PC-3 (cell line): ENCODE data around the gene TRDMT1. TPM values are rescaled to one million over a fixed set of nuclear protein-coding genes. Genes with fewer than 3 reads are reported as not detected.

ENCODE experiments used
- ATAC-seq: fragments of 200-7000 bp; cut with Tn5 transposase; 2 replicates; pipeline ENCODE4 v1.9.1; 2020; ENCODE audit warnings: mild to moderate bottlenecking, moderate library complexity
- BruUV-seq: library from RNA; stranded (reverse); fragments of 400-500 nt; replicated peaks from 2 replicates; lab custom pipeline; 2021; lab: Mats Ljungman, UMichigan
- CTCF ChIA-PET: fragments of 300-600 bp; sonication (Branson Sonifier 250); formaldehyde crosslinking; loops from one replicate; lab custom pipeline; 2022; ENCODE audit warnings: antibody characterized with exemption; lab: Charles Lee
- POLR2A ChIA-PET: fragments of 300-600 bp; sonication (Branson Sonifier 250); formaldehyde crosslinking; loops from one replicate; lab custom pipeline; 2022; ENCODE audit warnings: antibody characterized with exemption; ENCODE audit not compliant: unreplicated experiment; lab: Charles Lee
- DNase-seq: peaks from one replicate; pipeline ENCODE4 v3.0.0-alpha.2; 2015
- H2AFZ ChIP-seq: fragments of 300-600 bp; sonication (generic); 2 replicates; pipeline ENCODE4 v1.6.0; 2016; ENCODE audit warnings: antibody characterized with exemption, low read length
- H3F3A ChIP-seq: fragments of 300-600 bp; sonication (generic); one replicate; pipeline ENCODE4 v1.6.0; 2017; ENCODE audit warnings: antibody characterized with exemption, low read length, control low read depth, mild to moderate bottlenecking; ENCODE audit not compliant: unreplicated experiment
- H3K27ac ChIP-seq: fragments of 300-600 bp; sonication (generic); 2 replicates; pipeline ENCODE4 v1.5.1; 2016; ENCODE audit warnings: mild to moderate bottlenecking, low read length
- H3K27me3 ChIP-seq: fragments of 300-600 bp; sonication (generic); 2 replicates; pipeline ENCODE4 v1.6.1; 2016; ENCODE audit warnings: low read length, mixed read lengths
- H3K36me3 ChIP-seq: fragments of 300-600 bp; sonication (generic); 2 replicates; pipeline ENCODE4 v1.6.1; 2016; ENCODE audit warnings: low read depth, mixed run types, low read length, mixed read lengths
- H3K4me1 ChIP-seq: fragments of 300-600 bp; sonication (generic); 2 replicates; pipeline ENCODE4 v1.5.1; 2016; ENCODE audit warnings: low read length; ENCODE audit not compliant: insufficient read depth
- H3K4me2 ChIP-seq: fragments of 300-600 bp; sonication (generic); 2 replicates; pipeline ENCODE4 v1.6.0; 2016; ENCODE audit warnings: low read length
- H3K4me3 ChIP-seq: fragments of 300-600 bp; sonication (generic); 2 replicates; pipeline ENCODE4 v1.5.1; 2016; ENCODE audit warnings: mild to moderate bottlenecking, low read length, mixed read lengths
- H3K79me2 ChIP-seq: fragments of 300-600 bp; sonication (generic); 2 replicates; pipeline ENCODE4 v1.6.1; 2017; ENCODE audit warnings: low read length, mixed read lengths
- H3K9ac ChIP-seq: fragments of 300-600 bp; sonication (generic); 2 replicates; pipeline ENCODE4 v1.6.0; 2016; ENCODE audit warnings: mild to moderate bottlenecking, low read length
- H3K9me2 ChIP-seq: fragments of 300-600 bp; sonication (generic); replicated peaks from 2 replicates; pipeline ENCODE4 v1.6.1; 2016; ENCODE audit warnings: mixed run types, low read length, mixed read lengths
- H3K9me3 ChIP-seq: fragments of 300-600 bp; sonication (generic); 2 replicates; pipeline ENCODE4 v1.6.1; 2016; ENCODE audit warnings: low read length, mixed read lengths
- H4K20me1 ChIP-seq: fragments of 300-600 bp; sonication (generic); 2 replicates; pipeline ENCODE4 v1.6.1; 2016; ENCODE audit warnings: low read length, mixed read lengths
- CTCF ChIP-seq: fragments of 300-600 bp; sonication (generic); conservative IDR thresholded peaks from 2 replicates; pipeline ENCODE4 v1.5.1; 2017; ENCODE audit warnings: antibody characterized with exemption, low read depth, mild to moderate bottlenecking, low read length
- EZH2 ChIP-seq: fragments of 300-600 bp; sonication (generic); IDR thresholded peaks from one replicate; pipeline ENCODE4 v1.6.1; 2017; ENCODE audit warnings: antibody characterized with exemption, mild to moderate bottlenecking, low read length; ENCODE audit not compliant: unreplicated experiment
- EZH2phosphoT487 ChIP-seq: fragments of 300-600 bp; sonication (generic); IDR thresholded peaks from 2 replicates; pipeline ENCODE4 v1.6.1; 2018; ENCODE audit warnings: mild to moderate bottlenecking, antibody characterized with exemption, low read length, borderline replicate concordance
- intact Hi-C: fragments of 100-400 bp; cut with micrococcal nuclease; formaldehyde crosslinking; loops from 2 replicates; pipeline ENCODE4 v1.9.0; 2023
- total RNA-seq: library from RNA; depleted of rRNA; stranded (reverse); fragments of >200 nt; gene quantifications from 2 replicates; pipeline ENCODE4 v1.2.3, GENCODE V29; 2014

TRDMT1 gene
- total RNA-seq, 1 experiment from 2014 or later, result 2.0 TPM

- ATAC-seq (no peak), DNase-seq (no peak)
- no peak overlapping the region for H3K4me2 ChIP-seq
- no peaks in the 10 kb centered on the region for H3K36me3 ChIP-seq
- H2AFZ ChIP-seq, result no peak overlapping the region
- H4K20me1 ChIP-seq, result no peaks in the 10 kb centered on the region
- ChIA-PET CTCF (no interaction called here), POLR2A (no interaction called here)
- no peaks in the 10 kb centered on the region for H3K9me3 ChIP-seq
- no peaks in the 10 kb centered on the region for H3F3A ChIP-seq
- H3K9me2 ChIP-seq, result no peaks in the 10 kb centered on the region
- TF ChIP-seq EZH2phosphoT487 (no peak), EZH2 (no peak), CTCF (no peak)
- BruUV-seq, result no TSS peak
- no peak overlapping the region for H3K27ac ChIP-seq
- no peak overlapping the region for H3K9ac ChIP-seq
- H3K4me1 ChIP-seq, result peaks cover 2% of the 10 kb centered on the region; the same call in 1 of the 2 replicates
- H3K4me3 ChIP-seq, result no peak overlapping the region
- no peaks in the 10 kb centered on the region for H3K79me2 ChIP-seq
- intact Hi-C loops, result no loop called here
- H3K27me3 ChIP-seq, result no peaks in the 10 kb centered on the region
Observed at GRCh38 chr10:17157024-17157423, 44.4 kb downstream of the TRDMT1 start.

- Histone ChIP-seq H3K27ac (no peak overlapping the region), H3K9me2 (no peaks in the 10 kb centered on the region), H3K79me2 (no peaks in the 10 kb centered on the region), H3K4me3 (no peak overlapping the region), H3F3A (no peaks in the 10 kb centered on the region), H3K9ac (no peak overlapping the region), H4K20me1 (no peaks in the 10 kb centered on the region), H3K4me1 (peaks cover 6% of the 10 kb centered on the region; the same call in 1 of the 2 replicates), H3K27me3 (no peaks in the 10 kb centered on the region), H3K9me3 (no peaks in the 10 kb centered on the region), H3K36me3 (no peaks in the 10 kb centered on the region), H3K4me2 (no peak overlapping the region), H2AFZ (no peak overlapping the region)
- ChIA-PET CTCF (no interaction called here), POLR2A (interaction anchor here (0.6 kb wide), 1 partner anchor 281 kb away, joined by 4 read pairs; no protein-coding TSS in a partner anchor)
- ATAC-seq (no peak), DNase-seq (no peak)
- BruUV-seq, result no TSS peak
- no peak for TF ChIP-seq EZH2phosphoT487
- no peak for TF ChIP-seq CTCF
- TF ChIP-seq EZH2, result no peak
- intact Hi-C loops, result no loop called here
Observed at GRCh38 chr10:17155826-17156225, 45.6 kb downstream of the TRDMT1 start.

DNA sequence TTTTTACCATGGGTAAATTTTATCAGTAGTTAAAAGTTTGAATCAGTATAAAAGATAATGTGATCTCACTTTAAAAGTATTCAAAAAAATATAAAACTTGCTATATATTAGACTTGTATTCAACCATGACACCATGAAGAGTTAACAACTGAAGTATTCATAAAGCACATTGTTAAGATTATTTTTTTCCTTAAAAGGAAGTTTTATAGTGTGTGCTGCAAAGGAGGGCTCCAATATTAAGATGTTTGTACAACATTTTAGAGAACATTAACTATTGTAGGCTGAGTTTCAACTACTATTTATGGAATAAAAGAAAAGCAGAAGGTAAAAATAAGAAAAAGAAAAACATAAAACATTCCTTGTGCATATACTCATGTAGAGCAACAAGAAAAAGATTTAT lies 47.4 kb downstream of the TRDMT1 start:
- H3K9me2 ChIP-seq, result no peaks in the 10 kb centered on the region
- TF ChIP-seq EZH2, result no peak
- ATAC-seq, result peak; percentile 48; the same call in 1 of the 2 replicates
- H3F3A ChIP-seq, result no peaks in the 10 kb centered on the region
- ChIA-PET POLR2A (no interaction called here), CTCF (no interaction called here)
- BruUV-seq, result no TSS peak
- H3K4me3 ChIP-seq, result no peak overlapping the region
- H3K36me3 ChIP-seq, result no peaks in the 10 kb centered on the region
- no peaks in the 10 kb centered on the region for H3K9me3 ChIP-seq
- H3K4me1 ChIP-seq, result peaks cover 6% of the 10 kb centered on the region; the same call in 1 of the 2 replicates
- DNase-seq, result no peak
- H3K27me3 ChIP-seq, result no peaks in the 10 kb centered on the region
- H3K27ac ChIP-seq, result no peak overlapping the region
- no peaks in the 10 kb centered on the region for H4K20me1 ChIP-seq
- H2AFZ ChIP-seq, result no peak overlapping the region
- intact Hi-C loops, result no loop called here
- H3K79me2 ChIP-seq, result no peaks in the 10 kb centered on the region
- H3K9ac ChIP-seq, result no peak overlapping the region
- no peak overlapping the region for H3K4me2 ChIP-seq
